Measurements from ENCODE around the gene SLC38A2.

GRCh38 chr12:46369474-46370379 is 2.8 kb downstream of the SLC38A2 start:
- TF ChIP-seq POLR2A (IDR thresholded peaks at IDR 0.05) (no peak), CTCF (IDR thresholded peaks at IDR 0.05) (no peak), EP300 (IDR thresholded peaks at IDR 0.05) (no peak)

Data from tibial nerve (tissue), 4 donors.